Endothelial cell of umbilical vein (primary cell): Measurements from ENCODE around the gene SRD5A2.

ENCODE experiments used
- CTCF ChIP-seq, 2 donors: IDR thresholded peaks; 1 replicate in 1 of 2; 2 replicates in 1 of 2; pipeline ENCODE4 v1.5.1; 2011; ENCODE audit warnings: low read length in 2 of 2, mild to moderate bottlenecking in 2 of 2, moderate library complexity in 2 of 2, control low read depth in 1 of 2, inconsistent platforms in 1 of 2, low read depth in 1 of 2; ENCODE audit not compliant: insufficient read depth in 1 of 2; ENCODE audit errors: extremely low read depth in 1 of 2
- EZH2 ChIP-seq: IDR thresholded peaks from 2 replicates; pipeline ENCODE4 v1.6.1; 2012; ENCODE audit warnings: borderline replicate concordance, low read depth, mild to moderate bottlenecking, moderate library complexity, low read length, inconsistent platforms; ENCODE audit not compliant: severe bottlenecking
- JUN ChIP-seq: IDR thresholded peaks from 2 replicates; pipeline ENCODE4 v1.6.1; 2011; ENCODE audit warnings: borderline replicate concordance, low read depth; ENCODE audit not compliant: insufficient read length, insufficient read depth
- MAX ChIP-seq: IDR thresholded peaks from 2 replicates; pipeline ENCODE4 v1.6.1; 2011; ENCODE audit not compliant: insufficient read depth, insufficient read length
- MYC ChIP-seq: IDR thresholded peaks from one replicate; pipeline ENCODE4 v1.6.1; 2011; ENCODE audit warnings: mild to moderate bottlenecking, low read depth, low read length
- POLR2A ChIP-seq: IDR thresholded peaks from 2 replicates; pipeline ENCODE4 v1.6.1; 2012; ENCODE audit warnings: low read depth, mild to moderate bottlenecking, control low read depth, low read length
- POLR2AphosphoS5 ChIP-seq: IDR thresholded peaks from 2 replicates; pipeline ENCODE4 v1.6.1; 2012; ENCODE audit warnings: low read depth, mild to moderate bottlenecking, control low read depth, low read length, moderate library complexity; ENCODE audit not compliant: insufficient read depth

GRCh38 chr2:31568585-31569201, 12.0 kb downstream of the SRD5A2 start:
- no peak for TF ChIP-seq CTCF (IDR thresholded peaks at IDR 0.05; ENCODE audit: extremely low read depth in 1 of 2, insufficient read depth in 1 of 2, low read depth in 1 of 2, low read length in 2 of 2)
- TF ChIP-seq MYC = no peak
- no peak for TF ChIP-seq POLR2AphosphoS5
- no peak for TF ChIP-seq POLR2A
- no peak for TF ChIP-seq EZH2
- TF ChIP-seq MAX = no peak
- TF ChIP-seq JUN = no peak
